Measurements from ENCODE around the gene PDLIM5. TPM values are rescaled to one million over a fixed set of nuclear protein-coding genes. Genes with fewer than 3 reads are reported as not detected.

PDLIM5 gene
- total and polyA plus RNA-seq, 2 of the 8 experiments (the other 6 are each of a cell fraction or from before 2014, with no cell fraction given), result 37.3 to 62.1 TPM

DNA sequence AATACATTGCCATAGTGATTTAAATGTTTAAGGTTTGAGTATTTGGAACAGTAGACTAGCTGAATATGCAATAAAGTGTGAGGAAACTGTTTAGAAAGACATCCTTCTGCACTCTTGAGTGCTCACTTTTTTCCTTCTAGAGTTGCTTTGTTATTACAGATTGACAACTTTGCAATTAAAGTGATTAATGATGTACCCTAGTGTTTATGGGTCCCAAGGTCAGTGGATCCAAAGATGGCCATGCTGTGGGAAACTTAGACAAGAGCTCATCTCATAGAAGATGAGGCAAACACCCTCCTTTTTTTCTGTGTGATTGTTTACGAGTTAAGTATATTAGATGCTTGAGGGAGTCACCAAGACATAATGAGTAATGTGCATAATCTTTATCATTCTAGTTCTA, 118.8 kb downstream of the PDLIM5 start:
- Histone ChIP-seq H4K8ac (ENCODE audit: extremely low read depth, insufficient read depth, low read length) (no peak overlapping the region), H2BK5ac (ENCODE audit: low read depth, low read length) (no peak overlapping the region), H2BK120ac (replicated peaks; ENCODE audit: low read depth, low read length) (no peak overlapping the region), H3K9me3 (ENCODE audit: insufficient read depth in 2 of 2, low read depth in 1 of 2, low read length in 1 of 2) (no peaks in the 10 kb centered on the region; a peak in 1 of 4 replicates), H3K14ac (ENCODE audit: insufficient read length) (no peak overlapping the region), H3K36me3 (ENCODE audit: control insufficient read depth in 2 of 4, insufficient read depth in 4 of 4, low read length in 3 of 4) (no peaks in the 10 kb centered on the region), H3K79me1 (ENCODE audit: low read depth, low read length) (no peaks in the 10 kb centered on the region), H3K18ac (ENCODE audit: extremely low read depth, low read length) (no peak overlapping the region), H2BK20ac (ENCODE audit: low read length) (no peak overlapping the region), H2AFZ (ENCODE audit: low read length) (no peak overlapping the region), H4K5ac (ENCODE audit: insufficient read length, low read depth, low read length) (no peak overlapping the region), H3K4me1 (replicated peaks in 1 of 4; ENCODE audit: control insufficient read depth in 3 of 4, insufficient read depth in 4 of 4, low read length in 3 of 4) (peaks cover 0 to 2% (median 1%) of the 10 kb centered on the region in 4 experiments; a peak in 4 of 7 replicates), H3K56ac (replicated peaks; ENCODE audit: insufficient read length, low read depth, low read length) (no peak overlapping the region), H3K9ac (replicated peaks in 1 of 4; ENCODE audit: extremely low read depth in 1 of 4, low read depth in 3 of 4, low read length in 3 of 4) (no peak overlapping the region), H3K27ac (ENCODE audit: low read depth, low read length) (no peak overlapping the region), H3K4ac (replicated peaks; ENCODE audit: insufficient read length, low read depth, low read length) (no peak overlapping the region), H2BK15ac (ENCODE audit: low read length) (no peak overlapping the region), H3K27me3 (replicated peaks in 1 of 4; ENCODE audit: control insufficient read depth in 3 of 4, extremely low read depth in 1 of 4, insufficient read depth in 3 of 4, low read length in 3 of 4) (no peaks in the 10 kb centered on the region), H2AK5ac (ENCODE audit: low read depth, low read length) (no peak overlapping the region), H3K4me2 (ENCODE audit: insufficient read depth in 1 of 2, low read depth in 2 of 2, low read length in 2 of 2) (no peak overlapping the region), H4K91ac (replicated peaks; ENCODE audit: insufficient read length, low read length) (no peak overlapping the region), H4K20me1 (replicated peaks in 1 of 2; ENCODE audit: control insufficient read depth in 1 of 2, insufficient read depth in 2 of 2, low read length in 2 of 2) (no peaks in the 10 kb centered on the region), H3K4me3 (ENCODE audit: extremely low read depth in 1 of 4, insufficient read depth in 2 of 4, low read depth in 3 of 4, low read length in 4 of 4) (no peak overlapping the region), H3K79me2 (ENCODE audit: control insufficient read depth in 1 of 2, insufficient read depth in 2 of 2, low read length in 2 of 2) (peaks cover 0 to 4% of the 10 kb centered on the region in 2 experiments; a peak in 1 of 4 replicates), H3K23me2 (ENCODE audit: low read depth, low read length) (no peaks in the 10 kb centered on the region), H3K23ac (ENCODE audit: insufficient read length) (no peak overlapping the region), H2BK12ac (ENCODE audit: low read depth, low read length) (no peak overlapping the region)
- DNase-seq (ENCODE audit: low read depth in 1 of 2, low spot score in 2 of 2) (no peak), FAIRE-seq (no peak)
- ChIA-PET CTCF (ENCODE audit: partially characterized antibody) (interaction anchor here (0.5 to 1.2 kb wide), 2 partner anchors 67 to 164 kb away, joined by 3 to 6 read pairs; no protein-coding TSS in a partner anchor), POLR2A (ENCODE audit: partially characterized antibody) (no interaction called here)
- WGBS, 2 experiments (ENCODE audit: extremely low coverage in 1 of 2, insufficient coverage in 1 of 2, insufficient read length in 1 of 2, insufficient replicate concordance in 2 of 2, low coverage in 1 of 2, low lambda C conversion rate in 2 of 2, missing lambda C conversion rate in 1 of 2), result 100% methylated on average over 1 of the region's 1 CpG; no CpG with 5 or more reads in 1 of the 2 experiments
- no peak for TF ChIP-seq BRCA1 (IDR thresholded peaks at IDR 0.05; ENCODE audit: low read depth, low read length)

Data from H1 (cell line).